Right lobe of liver (tissue), 6 donors: ENCODE results near the gene ITGA11. TPM values are rescaled to one million over a fixed set of nuclear protein-coding genes. Genes with fewer than 3 reads are reported as not detected.

Experiments
- ATAC-seq, 4 donors: fragments of 200-7000 bp; cut with Tn5 transposase; one replicate each; pipeline ENCODE4 v1.9.1; 2020; ENCODE audit warnings: mild to moderate bottlenecking in 4 of 4, moderate library complexity in 4 of 4
- DNase-seq, 3 donors: peaks; one replicate each; pipeline ENCODE4 v3.0.0-alpha.2; 2020
- H3K27ac ChIP-seq, 3 donors: fragments of 200-600 bp; one replicate each; pipeline ENCODE4 v1.8.0; 2022
- H3K27me3 ChIP-seq, 2 donors: fragments of 200-600 bp; one replicate each; pipeline ENCODE4 v1.8.0; 2022
- H3K36me3 ChIP-seq, 4 donors: fragments of 200-600 bp; sonication (generic) in 1 of 4; one replicate each; pipeline versions ENCODE4 v1.5.1 to v1.8.0; 2017 to 2022; ENCODE audit warnings: control low read depth in 1 of 4
- H3K4me1 ChIP-seq, 4 donors: fragments of 200-600 bp; sonication (generic) in 1 of 4; one replicate each; pipeline versions ENCODE4 v1.5.1 to v1.8.0; 2017 to 2022; ENCODE audit warnings: control low read depth in 1 of 4
- H3K4me3 ChIP-seq, 3 donors: fragments of 200-600 bp; one replicate each; pipeline ENCODE4 v1.8.0; 2022
- H3K9me3 ChIP-seq, 4 donors: fragments of 200-600 bp; sonication (generic) in 1 of 4; one replicate each; pipeline versions ENCODE4 v1.5.1 to v1.8.0; 2017 to 2022; ENCODE audit warnings: control low read depth in 1 of 4
- CTCF ChIP-seq, 4 donors: fragments of 200-600 bp in 3 of 4; fragments of 450-650 bp in 1 of 4; IDR thresholded peaks; one replicate each; pipeline versions ENCODE4 v1.5.1 to v1.8.0; 2016 to 2022; ENCODE audit warnings: antibody characterized with exemption in 4 of 4, mild to moderate bottlenecking in 2 of 4
- POLR2A ChIP-seq: fragments of 450-650 bp; IDR thresholded peaks from one replicate; pipeline ENCODE4 v1.6.1; 2017; ENCODE audit warnings: antibody characterized with exemption, mild to moderate bottlenecking
- WGBS: methylation state at CpG from one replicate; pipeline ENCODE4 v1.1.6; 2018; ENCODE audit warnings: low coverage, low lambda C conversion rate; ENCODE audit not compliant: insufficient coverage; ENCODE audit errors: missing lambda C conversion rate; 5-methylcytosine and 5-hydroxymethylcytosine counted together
- intact Hi-C, 2 donors: fragments of 100-400 bp; cut with DNase I; formaldehyde crosslinking; loops; one replicate each; pipeline versions ENCODE4 v1.11.2 to v1.14.1; 2022
- total RNA-seq, 6 experiments: library from RNA; depleted of rRNA in 2 of 6; stranded (reverse); fragments of >200 nt in 2 of 6; fragmentation: NEBNext Ultra II Directional in 3 of 6; extraction: Animal tissue kit (Norgen Biotek cat#: 25700) in 3 of 6; gene quantifications; one replicate each; pipeline versions ENCODE4 v1.1.0 to v1.2.4, GENCODE V29; 2016 to 2023
- donor health status: DM: no; HTN: yes; CAD: no.
- donor health status: DM: no; HTN: no; CAD: no.
- donor health status: DM: no; HTN: no; CAD: no.
- donor health status: DM: no; HTN: yes; CAD: no.
- donor health status: DM: no; HTN: yes; CAD: no.

Gene ITGA11
- total RNA-seq, 6 experiments from 2014 or later: 0.51 to 1.4 (median 0.73) TPM

GRCh38 chr15:68354923-68355322 lies 77.0 kb downstream of the ITGA11 start:
- Histone ChIP-seq H3K36me3 (no peaks in the 10 kb centered on the region), H3K4me3 (no peak overlapping the region), H3K9me3 (no peaks in the 10 kb centered on the region), H3K4me1 (no peaks in the 10 kb centered on the region), H3K27ac (no peak overlapping the region), H3K27me3 (no peaks in the 10 kb centered on the region)
- no peak for DNase-seq
- intact Hi-C loops: no loop called here
- TF ChIP-seq POLR2A (no peak), CTCF (IDR thresholded peaks at IDR 0.05) (no peak)
- ATAC-seq: no peak
- WGBS: 90% methylated on average over 4 of the region's 4 CpGs

GRCh38 chr15:68354268-68354667 lies 77.7 kb downstream of the ITGA11 start:
- H3K4me3 ChIP-seq: no peak overlapping the region
- H3K36me3 ChIP-seq: no peaks in the 10 kb centered on the region
- H3K27me3 ChIP-seq: no peaks in the 10 kb centered on the region
- ATAC-seq: no peak
- WGBS: 89% methylated on average over 1 of the region's 2 CpGs
- H3K9me3 ChIP-seq: no peaks in the 10 kb centered on the region
- DNase-seq: no peak
- no peak for TF ChIP-seq POLR2A
- TF ChIP-seq CTCF (IDR thresholded peaks at IDR 0.05): no peak
- intact Hi-C loops: no loop called here
- H3K4me1 ChIP-seq: no peaks in the 10 kb centered on the region
- no peak overlapping the region for H3K27ac ChIP-seq

GRCh38 chr15:68353421-68354135 lies 78.4 kb downstream of the ITGA11 start:
- no peaks in the 10 kb centered on the region for H3K36me3 ChIP-seq
- H3K4me3 ChIP-seq: no peak overlapping the region
- TF ChIP-seq POLR2A (no peak), CTCF (IDR thresholded peaks at IDR 0.05) (no peak)
- intact Hi-C loops: no loop called here
- ATAC-seq: no peak
- no peaks in the 10 kb centered on the region for H3K9me3 ChIP-seq
- DNase-seq: no peak
- no peaks in the 10 kb centered on the region for H3K27me3 ChIP-seq
- no peak overlapping the region for H3K27ac ChIP-seq
- H3K4me1 ChIP-seq: no peaks in the 10 kb centered on the region
- WGBS: 87% methylated on average over 5 of the region's 7 CpGs

- Histone ChIP-seq H3K36me3 (no peaks in the 10 kb centered on the region), H3K4me3 (no peak overlapping the region), H3K9me3 (no peaks in the 10 kb centered on the region), H3K27me3 (no peaks in the 10 kb centered on the region), H3K4me1 (no peaks in the 10 kb centered on the region), H3K27ac (peak overlapping the region in 2 of 3 donors; percentile 24 to 40)
- ATAC-seq (peak; percentile 29 to 83 (median 55)), DNase-seq (peak in 1 of 3 donors; percentile 15)
- TF ChIP-seq CTCF (IDR thresholded peaks at IDR 0.05) (no peak), POLR2A (no peak)
- 54% methylated on average over 5 of the region's 10 CpGs for WGBS
- intact Hi-C loops: no loop called here
Measured at GRCh38 chr15:68352401-68353062, 79.4 kb downstream of the ITGA11 start.
